ENCODE data around the gene PAX6.

Gene PAX6

DNA sequence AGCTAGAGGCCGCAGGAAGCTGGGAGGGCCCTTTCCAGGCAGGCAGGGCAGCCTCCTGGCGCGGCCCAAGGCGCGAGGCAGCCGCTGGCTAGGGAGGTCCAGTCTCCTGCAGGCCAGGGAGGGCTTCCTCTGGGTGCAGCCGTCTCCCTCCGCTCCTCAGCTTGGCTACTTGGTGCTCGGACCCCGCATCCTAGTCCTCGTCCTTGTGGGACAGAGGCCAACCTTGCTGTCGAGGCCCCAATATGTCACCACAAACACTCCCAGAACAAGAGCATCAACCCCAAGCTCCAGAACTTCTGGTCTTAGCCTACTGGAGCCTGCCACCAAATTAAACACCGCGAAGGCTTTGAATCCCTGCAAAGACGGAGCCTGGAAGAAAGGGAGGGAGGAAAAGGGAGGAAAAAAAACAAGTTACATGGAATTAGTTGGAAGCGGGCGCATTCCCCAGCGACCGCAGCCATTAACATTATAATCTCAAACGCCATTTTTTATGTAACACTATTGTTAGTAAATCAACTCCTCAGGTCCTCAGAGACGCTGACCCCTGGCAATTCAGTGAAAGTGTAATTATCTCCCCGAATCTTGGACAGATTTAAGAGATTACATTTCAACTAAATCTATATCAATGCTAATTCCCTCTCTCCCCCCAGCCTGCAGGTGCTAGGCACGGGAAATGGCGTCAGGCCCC, 12.7 kb upstream of the PAX6 start:
- CTCF ChIA-PET: no interaction called here
- POLR2A ChIA-PET (ENCODE audit: low non-redundant PET): no interaction called here
- no peak for DNase-seq (ENCODE audit: low spot score)

DNA sequence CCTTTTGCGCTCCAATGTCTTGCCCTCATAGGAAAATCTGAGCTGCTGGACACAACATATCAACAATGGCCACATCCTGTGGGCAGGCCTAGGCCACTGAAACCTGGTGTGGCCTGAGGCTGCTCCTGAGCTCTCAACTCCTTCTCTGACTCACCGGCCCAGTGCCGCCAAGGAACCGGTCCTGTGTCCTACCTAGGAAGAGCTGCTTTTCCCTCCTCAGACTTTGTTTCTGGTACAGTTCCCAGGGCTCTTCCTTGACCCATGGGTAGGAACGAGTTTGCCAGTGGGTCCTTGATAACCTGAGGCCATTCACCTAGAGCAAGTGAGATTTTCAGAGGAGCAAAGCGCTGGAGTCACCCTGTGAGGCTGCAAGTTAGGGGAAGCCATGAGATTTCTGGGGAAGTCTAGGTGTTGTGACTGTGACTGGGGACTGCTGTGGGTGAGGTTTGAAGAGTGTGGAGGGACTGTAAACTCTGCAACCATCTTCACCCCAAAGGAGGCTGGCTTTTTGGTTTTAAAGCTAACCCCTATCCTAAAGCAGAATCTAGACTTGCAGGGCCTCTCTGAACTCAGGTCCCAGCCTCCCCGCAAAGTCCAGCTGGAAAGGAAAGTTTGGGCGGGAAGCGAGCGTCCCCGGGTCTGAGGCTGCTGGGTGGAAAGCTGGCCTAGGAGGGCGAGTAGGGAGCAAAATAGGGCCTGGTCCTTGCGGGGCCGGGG, 12.0 kb upstream of the PAX6 start:
- ChIA-PET POLR2A (ENCODE audit: low non-redundant PET) (no interaction called here), CTCF (no interaction called here)
- no peak for DNase-seq (ENCODE audit: low spot score)
- H3K27ac ChIP-seq: no peak overlapping the region
- TF ChIP-seq, protein P1, sequence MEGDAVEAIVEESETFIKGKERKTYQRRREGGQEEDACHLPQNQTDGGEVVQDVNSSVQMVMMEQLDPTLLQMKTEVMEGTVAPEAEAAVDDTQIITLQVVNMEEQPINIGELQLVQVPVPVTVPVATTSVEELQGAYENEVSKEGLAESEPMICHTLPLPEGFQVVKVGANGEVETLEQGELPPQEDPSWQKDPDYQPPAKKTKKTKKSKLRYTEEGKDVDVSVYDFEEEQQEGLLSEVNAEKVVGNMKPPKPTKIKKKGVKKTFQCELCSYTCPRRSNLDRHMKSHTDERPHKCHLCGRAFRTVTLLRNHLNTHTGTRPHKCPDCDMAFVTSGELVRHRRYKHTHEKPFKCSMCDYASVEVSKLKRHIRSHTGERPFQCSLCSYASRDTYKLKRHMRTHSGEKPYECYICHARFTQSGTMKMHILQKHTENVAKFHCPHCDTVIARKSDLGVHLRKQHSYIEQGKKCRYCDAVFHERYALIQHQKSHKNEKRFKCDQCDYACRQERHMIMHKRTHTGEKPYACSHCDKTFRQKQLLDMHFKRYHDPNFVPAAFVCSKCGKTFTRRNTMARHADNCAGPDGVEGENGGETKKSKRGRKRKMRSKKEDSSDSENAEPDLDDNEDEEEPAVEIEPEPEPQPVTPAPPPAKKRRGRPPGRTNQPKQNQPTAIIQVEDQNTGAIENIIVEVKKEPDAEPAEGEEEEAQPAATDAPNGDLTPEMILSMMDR (conservative IDR thresholded peaks at IDR 0.05; ENCODE audit: low read depth): no peak

More for the DNA sequence above, 12.7 kb upstream of the PAX6 start:
- TF ChIP-seq, protein P1 (conservative IDR thresholded peaks at IDR 0.05; ENCODE audit: low read depth): no peak
- no peak overlapping the region for H3K27ac ChIP-seq

DNA sequence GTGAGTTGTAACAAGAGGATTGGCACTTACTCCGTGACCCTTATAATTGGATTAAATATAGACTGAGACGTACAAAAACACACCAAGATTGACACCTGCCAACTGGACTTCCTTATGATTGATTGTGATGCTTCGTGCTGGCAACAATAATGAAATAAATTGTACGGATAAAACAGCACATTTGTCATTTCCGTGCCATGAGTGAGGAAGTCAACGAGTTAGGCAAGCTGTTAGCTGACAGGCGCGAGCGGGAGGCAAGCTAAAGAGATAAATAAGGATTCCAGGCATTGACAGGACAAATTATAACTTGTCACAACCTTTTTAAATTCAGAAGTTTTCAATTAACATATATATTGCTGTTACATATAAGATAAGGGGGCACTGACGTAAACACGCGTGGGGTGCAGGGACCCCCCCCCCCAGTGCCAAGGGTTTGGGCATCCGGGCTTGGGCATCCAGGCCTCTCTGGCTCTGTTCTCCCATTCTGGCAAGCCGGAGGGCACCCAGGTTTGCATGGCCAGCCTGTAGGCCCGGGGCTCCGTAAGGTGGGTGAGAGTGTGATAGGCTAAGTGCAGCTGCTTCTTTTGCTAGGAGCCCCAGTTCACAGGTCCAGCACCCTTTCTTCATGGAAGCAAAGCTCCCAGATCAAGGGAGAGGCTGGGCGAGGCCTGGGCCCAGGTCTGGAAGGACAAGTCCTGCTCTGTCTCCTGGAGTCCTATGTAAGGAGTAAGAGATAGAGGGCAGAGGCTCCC, 11.2 kb upstream of the PAX6 start:
- TF ChIP-seq, protein P1 (conservative IDR thresholded peaks at IDR 0.05; ENCODE audit: low read depth): no peak

DNA sequence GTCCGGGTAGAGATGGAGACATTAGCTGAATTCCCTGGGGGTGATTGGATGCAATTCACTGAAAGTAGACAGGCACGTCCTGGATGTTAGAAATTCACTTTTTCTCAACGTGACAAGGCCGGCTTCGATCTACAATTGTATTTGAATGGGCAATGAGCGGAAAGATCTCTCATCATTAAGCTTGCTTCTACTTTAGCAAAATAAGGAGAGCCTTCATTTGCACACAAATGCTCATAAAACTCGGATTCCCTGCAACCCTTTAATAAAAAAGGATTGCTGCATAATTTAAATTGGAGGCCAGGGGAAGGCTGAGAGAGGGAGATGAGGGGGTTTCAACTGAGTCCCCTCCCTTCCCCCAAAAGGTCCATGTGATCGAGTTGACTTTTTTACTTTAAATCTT, 10.6 kb upstream of the PAX6 start:
- CTCF ChIA-PET: interaction anchor here (0.6 kb wide), 1 partner anchor 411 kb away, joined by 3 read pairs; no protein-coding TSS in a partner anchor

More for the DNA sequence above, 11.2 kb upstream of the PAX6 start:
- no peak for DNase-seq (ENCODE audit: low spot score)
- CTCF ChIA-PET: no interaction called here
- POLR2A ChIA-PET (ENCODE audit: low non-redundant PET): no interaction called here
- no peak overlapping the region for H3K27ac ChIP-seq

DNA sequence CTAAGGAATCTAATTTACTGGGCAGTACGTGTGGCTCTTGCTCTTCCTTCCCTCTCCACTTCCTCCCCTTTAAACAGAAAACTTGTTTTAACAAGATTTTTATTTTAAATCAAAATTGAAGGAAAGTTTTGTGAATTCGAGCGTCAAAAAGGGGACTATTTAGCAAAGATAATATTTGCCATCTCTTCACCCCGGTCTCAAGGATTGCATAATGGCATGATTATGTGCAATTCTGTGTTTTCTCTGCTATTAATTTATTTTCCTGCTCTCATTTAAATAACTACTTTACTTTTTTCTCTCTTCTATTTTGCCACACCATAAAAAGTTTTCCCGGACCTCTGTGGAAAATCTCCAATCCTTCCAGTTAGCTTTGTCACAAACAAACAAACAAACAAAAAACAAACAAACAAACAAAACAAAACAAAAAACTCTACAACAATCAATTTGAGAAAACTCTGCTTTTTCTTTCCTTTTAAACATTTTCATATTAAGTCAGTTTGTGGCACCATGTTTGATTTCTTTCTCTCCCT, 10.2 kb upstream of the PAX6 start:
- no peak overlapping the region for H3K27ac ChIP-seq
- ChIA-PET POLR2A (ENCODE audit: low non-redundant PET) (no interaction called here), CTCF (interaction anchor here (0.6 kb wide), 1 partner anchor 412 kb away, joined by 3 read pairs; no protein-coding TSS in a partner anchor)
- DNase-seq (ENCODE audit: low spot score): no peak
- TF ChIP-seq, protein P1 (conservative IDR thresholded peaks at IDR 0.05; ENCODE audit: low read depth): no peak

More for the DNA sequence above, 10.6 kb upstream of the PAX6 start:
- DNase-seq (ENCODE audit: low spot score): no peak
- TF ChIP-seq, protein P1 (conservative IDR thresholded peaks at IDR 0.05; ENCODE audit: low read depth): no peak
- POLR2A ChIA-PET (ENCODE audit: low non-redundant PET): no interaction called here
- H3K27ac ChIP-seq: no peak overlapping the region

DNA sequence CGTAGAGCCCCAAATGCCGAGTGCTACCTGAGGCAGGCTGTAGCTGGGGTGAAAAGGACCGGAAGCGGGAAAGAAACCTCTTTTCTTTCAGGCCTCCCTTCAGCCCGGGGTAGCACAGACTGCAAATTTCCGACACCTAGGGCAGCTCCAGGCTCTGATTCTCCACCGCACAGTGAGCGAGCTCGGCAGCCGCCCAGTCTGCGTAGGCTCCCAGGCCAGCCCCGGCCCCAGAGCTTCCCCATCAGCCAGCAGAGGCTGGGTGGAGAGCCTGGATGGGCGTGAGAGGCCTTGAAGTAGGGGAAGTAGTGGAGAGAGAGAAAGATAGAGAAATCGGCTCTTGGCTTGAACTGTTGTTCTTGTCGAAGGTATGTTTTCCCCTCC, 9.3 kb upstream of the PAX6 start:
- ChIA-PET POLR2A (ENCODE audit: low non-redundant PET) (no interaction called here), CTCF (no interaction called here)
- no peak overlapping the region for H3K27ac ChIP-seq
- DNase-seq (ENCODE audit: low spot score): no peak
- TF ChIP-seq, protein P1 (conservative IDR thresholded peaks at IDR 0.05; ENCODE audit: low read depth): no peak
